ENCODE data around the gene TTLL6. TPM values are rescaled to one million over a fixed set of nuclear protein-coding genes. Genes with fewer than 3 reads are reported as not detected.

TTLL6 gene
- total and polyA plus RNA-seq, 9 of the 15 experiments (the other 6 are each of a cell fraction or from before 2014, with no cell fraction given): 0.05 TPM; not detected in 8

GRCh38 chr17:48718761-48719641, 98.0 kb downstream of the TTLL6 start:
- no peak overlapping the region for H2AFZ ChIP-seq (ENCODE audit: low read depth, low read length)

GRCh38 chr17:48718227-48718760, 98.7 kb downstream of the TTLL6 start:
- Histone ChIP-seq H3K79me2 (ENCODE audit: control insufficient read depth, insufficient read depth, low read length) (no peaks in the 10 kb centered on the region), H3K4me2 (ENCODE audit: insufficient read depth, low read length) (no peak overlapping the region), H3K4me1 (replicated peaks in 1 of 2; ENCODE audit: control insufficient read depth in 2 of 2, insufficient read depth in 2 of 2, low read length in 2 of 2) (peaks cover 0 to 12% of the 10 kb centered on the region in 2 experiments; a peak in 1 of 5 replicates), H3K4me3 (no peak overlapping the region), H3K27ac (ENCODE audit: extremely low read depth, low read depth, low read length) (no peak overlapping the region), H2AFZ (ENCODE audit: low read depth, low read length) (no peak overlapping the region), H3K9me3 (replicated peaks; ENCODE audit: control insufficient read depth, insufficient read depth, low read depth, low read length) (no peaks in the 10 kb centered on the region), H3K9ac (ENCODE audit: insufficient read depth in 1 of 2, low read depth in 2 of 2, low read length in 2 of 2) (no peak overlapping the region), H4K20me1 (replicated peaks; ENCODE audit: control insufficient read depth, insufficient read depth, low read length) (peaks cover 3% of the 10 kb centered on the region; the same call in 1 of the 2 replicates), H3K9me1 (ENCODE audit: control insufficient read depth, insufficient read depth, low read length) (no peaks in the 10 kb centered on the region), H3K36me3 (ENCODE audit: control insufficient read depth, insufficient read depth, low read length) (no peaks in the 10 kb centered on the region), H3K27me3 (ENCODE audit: control insufficient read depth in 2 of 2, insufficient read depth in 2 of 2, low read length in 2 of 2) (peaks cover 42 to 49% of the 10 kb centered on the region in 2 experiments)
- DNase-seq (ENCODE audit: extremely low read depth in 1 of 4, low spot score in 3 of 4): no peak
- intact Hi-C loops (cut with micrococcal nuclease): no loop called here
- BruUV-seq (replicated peaks): no TSS peak
- in situ Hi-C loops (cut with MboI): no loop called here
- CTCF ChIA-PET (ENCODE audit: low intra/inter-chr PET ratio): no interaction called here
- ATAC-seq: no peak
- POLR2A ChIA-PET: interaction anchor here (0.7 to 1.3 kb wide), 2 partner anchors 13 to 18 kb away, joined by 3 to 4 read pairs; no protein-coding TSS in a partner anchor
- WGBS (ENCODE audit: insufficient coverage, low coverage, missing lambda C conversion rate): 34% methylated on average over 22 of the region's 24 CpGs
- FAIRE-seq: no peak
- TF ChIP-seq TEAD4 (IDR thresholded peaks at IDR 0.05; ENCODE audit: low read length) (no peak), TEAD4 (CRISPR knock-in tag; IDR thresholded peaks at IDR 0.05; ENCODE audit: borderline replicate concordance) (no peak), CBX8 (IDR thresholded peaks at IDR 0.05; ENCODE audit: borderline replicate concordance, extremely low read depth, low read depth, low read length, poor library complexity, severe bottlenecking) (no peak), ZNF583 (CRISPR knock-in tag; IDR thresholded peaks at IDR 0.05) (no peak), ZNF740 (CRISPR knock-in tag; IDR thresholded peaks at IDR 0.05) (no peak), ZNF740 (tag; IDR thresholded peaks at IDR 0.05) (no peak), SAFB (IDR thresholded peaks at IDR 0.05; ENCODE audit: borderline replicate concordance, low read depth, low read length) (no peak), BRD4 (IDR thresholded peaks at IDR 0.05) (no peak), ERF (CRISPR knock-in tag; IDR thresholded peaks at IDR 0.05) (no peak), CBX2 (IDR thresholded peaks at IDR 0.05; ENCODE audit: insufficient read depth, low read length, poor library complexity, severe bottlenecking) (no peak), ZNF274 (IDR thresholded peaks at IDR 0.05; ENCODE audit: borderline replicate concordance, low read depth, low read length) (no peak), ZNF253 (CRISPR knock-in tag; conservative IDR thresholded peaks at IDR 0.05) (no peak)

More at GRCh38 chr17:48718761-48719641, 98.0 kb downstream of the TTLL6 start:
- Histone ChIP-seq H3K27me3 (ENCODE audit: control insufficient read depth in 2 of 2, insufficient read depth in 2 of 2, low read length in 2 of 2) (peaks cover 46 to 48% of the 10 kb centered on the region in 2 experiments), H4K20me1 (replicated peaks; ENCODE audit: control insufficient read depth, insufficient read depth, low read length) (peaks cover 3% of the 10 kb centered on the region; the same call in 1 of the 2 replicates), H3K4me3 (no peak overlapping the region), H3K79me2 (ENCODE audit: control insufficient read depth, insufficient read depth, low read length) (no peaks in the 10 kb centered on the region), H3K4me1 (replicated peaks in 1 of 2; ENCODE audit: control insufficient read depth in 2 of 2, insufficient read depth in 2 of 2, low read length in 2 of 2) (peaks cover 0 to 16% of the 10 kb centered on the region in 2 experiments; a peak in 2 of 5 replicates), H3K4me2 (ENCODE audit: insufficient read depth, low read length) (no peak overlapping the region), H3K36me3 (ENCODE audit: control insufficient read depth, insufficient read depth, low read length) (no peaks in the 10 kb centered on the region), H3K9me3 (replicated peaks; ENCODE audit: control insufficient read depth, insufficient read depth, low read depth, low read length) (no peaks in the 10 kb centered on the region), H3K9me1 (ENCODE audit: control insufficient read depth, insufficient read depth, low read length) (no peaks in the 10 kb centered on the region), H3K27ac (ENCODE audit: extremely low read depth, low read depth, low read length) (no peak overlapping the region), H3K9ac (ENCODE audit: insufficient read depth in 1 of 2, low read depth in 2 of 2, low read length in 2 of 2) (no peak overlapping the region)
- in situ Hi-C loops (cut with MboI): no loop called here
- peak; percentile 34 for TF ChIP-seq CBX8 (IDR thresholded peaks at IDR 0.05; ENCODE audit: borderline replicate concordance, extremely low read depth, low read depth, low read length, poor library complexity, severe bottlenecking)
- TF ChIP-seq BCOR (IDR thresholded peaks at IDR 0.05): no peak
- DNase-seq (ENCODE audit: extremely low read depth in 1 of 4, low spot score in 3 of 4) (no peak), ATAC-seq (no peak), FAIRE-seq (no peak)
- ChIA-PET POLR2A (interaction anchor here (0.7 to 1.3 kb wide), 2 partner anchors 14 to 17 kb away, joined by 3 read pairs; no protein-coding TSS in a partner anchor), CTCF (ENCODE audit: low intra/inter-chr PET ratio) (no interaction called here)
- WGBS (ENCODE audit: insufficient coverage, low coverage, missing lambda C conversion rate): 50% methylated on average over 60 of the region's 80 CpGs
- BruUV-seq (replicated peaks): no TSS peak
- intact Hi-C loops (cut with micrococcal nuclease): no loop called here
